ENCODE data around the gene PTGES2.
A peak's percentile ranks its signal among the peaks of the same experiment; 100 is the strongest.

The PTGES2 gene

GRCh38 chr9:128127568-128127989 lies at the start of gene PTGES2:
Gene PTGES2, minus strand, starts transcription at chr9:128127729. Its CDS starts 12 bp downstream, at chr9:128127717.
- DNase-seq (ENCODE audit: low read depth, low spot score), result peak; percentile 30

- DNase-seq (ENCODE audit: low read depth, low spot score), result no peak
Observed at GRCh38 chr9:128175726-128176125, 48.2 kb upstream of the PTGES2 start.

- DNase-seq (ENCODE audit: low read depth, low spot score), result no peak
Observed at GRCh38 chr9:128175102-128175563, 47.6 kb upstream of the PTGES2 start.

GRCh38 chr9:128174062-128174461 lies 46.5 kb upstream of the PTGES2 start:
- no peak for DNase-seq (ENCODE audit: low read depth, low spot score)

- DNase-seq (ENCODE audit: low read depth, low spot score), result no peak
Observed at GRCh38 chr9:128169925-128170324, 42.4 kb upstream of the PTGES2 start.

- no peak for DNase-seq (ENCODE audit: low read depth, low spot score)
Observed at GRCh38 chr9:128169492-128169891, 42.0 kb upstream of the PTGES2 start.

- no peak for DNase-seq (ENCODE audit: low read depth, low spot score)
Observed at GRCh38 chr9:128168731-128169308, 41.3 kb upstream of the PTGES2 start.

- DNase-seq (ENCODE audit: low read depth, low spot score), result no peak
Observed at GRCh38 chr9:128167209-128167608, 39.7 kb upstream of the PTGES2 start.

- no peak for DNase-seq (ENCODE audit: low read depth, low spot score)
Observed at GRCh38 chr9:128166169-128166568, 38.6 kb upstream of the PTGES2 start.

GRCh38 chr9:128164307-128164885 lies 36.9 kb upstream of the PTGES2 start:
- no peak for DNase-seq (ENCODE audit: low read depth, low spot score)

GRCh38 chr9:128163523-128164306 lies 36.2 kb upstream of the PTGES2 start:
- no peak for DNase-seq (ENCODE audit: low read depth, low spot score)

GRCh38 chr9:128163027-128163515 lies 35.5 kb upstream of the PTGES2 start:
- DNase-seq (ENCODE audit: low read depth, low spot score), result no peak

GRCh38 chr9:128162215-128163026 lies 34.9 kb upstream of the PTGES2 start:
- DNase-seq (ENCODE audit: low read depth, low spot score), result no peak

GRCh38 chr9:128161215-128161902 lies 33.8 kb upstream of the PTGES2 start:
- DNase-seq (ENCODE audit: low read depth, low spot score), result no peak

- no peak for DNase-seq (ENCODE audit: low read depth, low spot score)
Observed at GRCh38 chr9:128160603-128160987, 33.1 kb upstream of the PTGES2 start.

GRCh38 chr9:128159784-128160602 lies 32.5 kb upstream of the PTGES2 start, which contains the start of gene BBLN:
Gene BBLN, plus strand, starts transcription at chr9:128160265. Its CDS starts 143 bp downstream, at chr9:128160408.
- no peak for DNase-seq (ENCODE audit: low read depth, low spot score)

GRCh38 chr9:128159522-128159783 lies 31.9 kb upstream of the PTGES2 start:
- no peak for DNase-seq (ENCODE audit: low read depth, low spot score)

- no peak for DNase-seq (ENCODE audit: low read depth, low spot score)
Observed at GRCh38 chr9:128155736-128156500, 28.4 kb upstream of the PTGES2 start.

- no peak for DNase-seq (ENCODE audit: low read depth, low spot score)
Observed at GRCh38 chr9:128153947-128154695, 26.6 kb upstream of the PTGES2 start.
